Neutrophil (primary cell): Measurements from ENCODE around the gene TMPRSS9.
A peak's percentile ranks its signal among the peaks of the same experiment; 100 is the strongest.

Experiments
- H3K27ac ChIP-seq: fragments of 200-600 bp; sonication (generic); 2 replicates; pipeline ENCODE4 v1.5.1; 2016; ENCODE audit warnings: mild to moderate bottlenecking, moderate library complexity
- H3K27me3 ChIP-seq: fragments of 200-600 bp; sonication (generic); 2 replicates; pipeline ENCODE4 v1.6.0; 2016; ENCODE audit warnings: mild to moderate bottlenecking
- H3K36me3 ChIP-seq: fragments of 200-600 bp; sonication (generic); 2 replicates; pipeline ENCODE4 v1.5.1; 2017
- H3K4me1 ChIP-seq, 2 experiments: fragments of 200-600 bp in 1 of 2; sonication (generic) in 1 of 2; 1 replicate in 1 of 2; 2 replicates in 1 of 2; pipeline versions ENCODE4 v1.5.1 to v1.6.1; 2013 to 2016; ENCODE audit warnings: low read depth in 1 of 2, low read length in 1 of 2, mild to moderate bottlenecking in 1 of 2, moderate library complexity in 1 of 2; ENCODE audit not compliant: control insufficient read depth in 1 of 2, insufficient read depth in 1 of 2
- H3K4me3 ChIP-seq, 2 experiments: fragments of 200-600 bp in 1 of 2; sonication (generic) in 1 of 2; 1 replicate in 1 of 2; 2 replicates in 1 of 2; pipeline ENCODE4 v1.5.1; 2013 to 2016; ENCODE audit warnings: low read depth in 1 of 2, low read length in 1 of 2, mild to moderate bottlenecking in 1 of 2, moderate library complexity in 1 of 2
- H3K9me3 ChIP-seq: fragments of 200-600 bp; sonication (generic); 2 replicates; pipeline ENCODE4 v1.5.1; 2016
- TF ChIP-seq, protein P1 (sequence below): fragments of 200-600 bp; sonication (generic); IDR thresholded peaks from 2 replicates; pipeline ENCODE4 v1.5.1; 2016; ENCODE audit warnings: antibody characterized with exemption

The TMPRSS9 gene

DNA sequence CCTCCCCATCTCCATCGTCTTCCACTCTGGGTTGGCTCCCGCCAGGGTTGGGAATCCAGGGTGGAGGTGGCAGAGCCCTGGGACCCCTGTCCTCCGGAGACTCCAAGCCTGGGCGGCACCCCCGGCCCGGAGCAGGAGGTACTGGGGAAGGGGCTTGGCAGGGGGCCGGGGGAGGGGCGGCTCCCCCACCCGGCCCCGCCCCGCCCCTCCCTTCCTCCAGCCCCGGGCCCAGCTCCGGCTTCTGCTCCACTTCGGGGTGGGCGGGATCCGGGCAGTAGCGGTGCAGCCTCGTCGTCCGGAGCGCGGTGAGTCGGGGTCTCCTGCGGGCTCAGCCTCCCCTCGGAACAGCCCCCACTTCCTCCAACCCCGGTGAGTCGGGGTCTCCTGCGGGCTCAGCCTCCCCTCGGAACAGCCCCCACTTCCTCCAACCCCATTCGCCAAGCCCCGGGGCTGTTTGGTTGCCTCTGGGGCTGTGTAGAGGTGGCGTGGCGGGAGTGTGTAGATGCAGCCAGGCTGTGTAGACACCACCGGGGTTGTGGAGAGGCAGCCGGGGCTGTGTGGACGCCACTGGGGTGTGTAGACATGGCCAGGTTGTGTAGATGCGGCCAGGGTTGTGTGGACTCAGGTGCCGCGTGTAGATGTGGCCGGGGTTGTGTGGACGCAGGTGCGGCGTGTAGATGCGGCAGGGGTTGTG is at the start of gene TMPRSS9:
TSS of gene TMPRSS9 (plus strand) at position 274 of the 694 bp plus-strand sequence. CDS start 29,521 bp downstream, outside the sequence.
- Histone ChIP-seq H3K27me3 (peaks cover 73% of the 10 kb centered on the region), H3K36me3 (no peaks in the 10 kb centered on the region), H3K4me3 (no peak within 1 kb of the TSS), H3K27ac (no peak within 1 kb of the TSS), H3K4me1 (no peaks in the 10 kb centered on the region), H3K9me3 (no peaks in the 10 kb centered on the region)
- TF ChIP-seq, protein P1, sequence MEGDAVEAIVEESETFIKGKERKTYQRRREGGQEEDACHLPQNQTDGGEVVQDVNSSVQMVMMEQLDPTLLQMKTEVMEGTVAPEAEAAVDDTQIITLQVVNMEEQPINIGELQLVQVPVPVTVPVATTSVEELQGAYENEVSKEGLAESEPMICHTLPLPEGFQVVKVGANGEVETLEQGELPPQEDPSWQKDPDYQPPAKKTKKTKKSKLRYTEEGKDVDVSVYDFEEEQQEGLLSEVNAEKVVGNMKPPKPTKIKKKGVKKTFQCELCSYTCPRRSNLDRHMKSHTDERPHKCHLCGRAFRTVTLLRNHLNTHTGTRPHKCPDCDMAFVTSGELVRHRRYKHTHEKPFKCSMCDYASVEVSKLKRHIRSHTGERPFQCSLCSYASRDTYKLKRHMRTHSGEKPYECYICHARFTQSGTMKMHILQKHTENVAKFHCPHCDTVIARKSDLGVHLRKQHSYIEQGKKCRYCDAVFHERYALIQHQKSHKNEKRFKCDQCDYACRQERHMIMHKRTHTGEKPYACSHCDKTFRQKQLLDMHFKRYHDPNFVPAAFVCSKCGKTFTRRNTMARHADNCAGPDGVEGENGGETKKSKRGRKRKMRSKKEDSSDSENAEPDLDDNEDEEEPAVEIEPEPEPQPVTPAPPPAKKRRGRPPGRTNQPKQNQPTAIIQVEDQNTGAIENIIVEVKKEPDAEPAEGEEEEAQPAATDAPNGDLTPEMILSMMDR = no peak

- H3K27ac ChIP-seq = no peak overlapping the region
- TF ChIP-seq, protein P1 = no peak
- H3K27me3 ChIP-seq = peaks cover 74% of the 10 kb centered on the region
- no peak overlapping the region for H3K4me3 ChIP-seq
- peaks cover 24 to 36% of the 10 kb centered on the region in 2 experiments for H3K4me1 ChIP-seq
- H3K9me3 ChIP-seq = no peaks in the 10 kb centered on the region
- no peaks in the 10 kb centered on the region for H3K36me3 ChIP-seq
Measured at GRCh38 chr19:2311093-2311492, 49.0 kb upstream of the TMPRSS9 start.

DNA sequence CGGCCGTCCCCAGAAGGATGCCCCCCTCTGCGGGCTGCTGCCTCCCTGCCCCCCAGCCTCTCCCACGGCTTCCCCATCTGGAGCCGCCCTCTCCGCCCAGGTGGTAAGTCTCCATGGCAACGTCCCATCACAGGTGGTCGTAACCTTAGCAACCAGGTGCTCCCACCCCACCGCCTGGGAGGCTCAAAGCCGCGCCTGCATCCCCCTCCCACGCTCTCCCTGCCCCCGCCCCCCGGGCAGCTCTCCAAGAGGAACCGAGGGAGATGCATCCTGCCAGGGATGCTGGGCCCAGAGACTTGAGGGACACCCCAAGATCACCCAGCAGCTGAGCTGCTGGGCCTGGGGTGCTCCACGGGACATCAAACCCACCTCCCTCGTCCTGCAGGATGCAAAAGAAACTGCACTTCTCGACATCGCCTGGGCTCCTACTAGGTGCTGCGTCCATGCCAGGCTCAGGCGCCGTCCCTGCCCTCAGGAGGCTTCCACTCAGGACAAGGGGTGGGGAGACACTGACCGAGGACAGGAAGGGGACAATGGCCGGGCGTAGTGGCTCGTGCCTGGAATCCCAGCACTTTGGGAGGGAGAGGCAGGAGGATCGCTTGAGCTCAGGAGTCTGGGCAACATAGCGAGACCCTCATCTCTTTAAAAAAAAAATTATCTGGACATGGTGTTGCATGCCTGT is 47.1 kb upstream of the TMPRSS9 start:
- no peak overlapping the region for H3K27ac ChIP-seq
- peaks cover 28 to 32% of the 10 kb centered on the region in 2 experiments for H3K4me1 ChIP-seq
- H3K9me3 ChIP-seq = no peaks in the 10 kb centered on the region
- no peak overlapping the region for H3K4me3 ChIP-seq
- TF ChIP-seq, protein P1 = no peak
- H3K27me3 ChIP-seq = peaks cover 56% of the 10 kb centered on the region
- no peaks in the 10 kb centered on the region for H3K36me3 ChIP-seq

GRCh38 chr19:2315121-2315817 is 44.8 kb upstream of the TMPRSS9 start:
- Histone ChIP-seq H3K4me3 (peak overlapping the region; percentile 15 to 39), H3K27me3 (peaks cover 33% of the 10 kb centered on the region), H3K9me3 (no peaks in the 10 kb centered on the region), H3K36me3 (no peaks in the 10 kb centered on the region), H3K4me1 (peaks cover 14 to 15% of the 10 kb centered on the region in 2 experiments), H3K27ac (peak overlapping the region; percentile 88)
- TF ChIP-seq, protein P1 = no peak

DNA sequence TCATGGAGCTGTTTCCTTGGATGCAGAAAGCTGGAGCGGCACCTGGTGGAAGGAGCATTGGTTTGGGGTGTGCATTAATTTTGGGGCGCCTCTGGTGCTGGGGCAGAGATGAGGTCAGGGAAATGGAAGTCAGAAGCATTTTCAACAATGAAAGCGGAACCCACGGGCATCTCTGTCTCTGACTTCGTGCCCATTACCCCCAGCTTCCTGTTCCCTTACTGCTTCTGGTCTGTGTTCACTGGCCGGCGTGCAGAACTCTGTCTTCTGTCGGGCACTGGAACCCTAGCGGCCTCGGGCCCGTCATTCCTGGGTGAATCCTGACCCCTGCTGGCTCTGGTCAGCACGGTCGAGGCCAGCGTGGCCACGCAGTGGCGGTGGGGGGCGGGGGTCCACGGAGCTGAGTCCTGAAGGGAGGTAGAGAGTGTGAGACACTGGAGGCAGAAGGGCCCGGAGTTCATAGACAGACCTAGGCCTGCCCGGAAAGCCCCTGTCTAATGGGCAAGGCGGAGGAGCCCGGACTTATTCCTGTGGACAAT is 44.2 kb upstream of the TMPRSS9 start:
- TF ChIP-seq, protein P1 = peak; percentile 95
- Histone ChIP-seq H3K27ac (peak overlapping the region; percentile 88), H3K27me3 (peaks cover 27% of the 10 kb centered on the region), H3K9me3 (no peaks in the 10 kb centered on the region), H3K36me3 (no peaks in the 10 kb centered on the region), H3K4me3 (peak overlapping the region; percentile 15 to 39), H3K4me1 (peaks cover 14 to 15% of the 10 kb centered on the region in 2 experiments)
